ENCODE data around the gene CHRNB2. TPM values are rescaled to one million over a fixed set of nuclear protein-coding genes. Genes with fewer than 3 reads are reported as not detected.

Gene CHRNB2
- total RNA-seq, 1 experiment from 2014 or later = 1.8 TPM

GRCh38 chr1:154590756-154591155 is 23.2 kb downstream of the CHRNB2 start:
- no peaks in the 10 kb centered on the region for H3K79me2 ChIP-seq (ENCODE audit: insufficient read depth, low read length)
- no peaks in the 10 kb centered on the region for H3K9me3 ChIP-seq (ENCODE audit: control insufficient read depth, low read depth, low read length)
- H3K4me2 ChIP-seq (ENCODE audit: insufficient read depth, insufficient read length, low read length) = no peak overlapping the region
- no peak overlapping the region for H3K4ac ChIP-seq (ENCODE audit: low read depth, low read length)
- DNase-seq = no peak
- H3K23ac ChIP-seq (ENCODE audit: insufficient read length, low read depth, low read length) = no peak overlapping the region
- H3K36me3 Mint-ChIP-seq (ENCODE audit: insufficient read depth in 1 of 3, low read depth in 3 of 3) = peaks cover 55 to 94% (median 86%) of the 10 kb centered on the region in 3 experiments; a peak in 6 of 7 replicates
- no peaks in the 10 kb centered on the region for H3K23me2 ChIP-seq (ENCODE audit: insufficient read length, low read depth, low read length, poor library complexity, severe bottlenecking)
- no peak overlapping the region for H3K56ac ChIP-seq (ENCODE audit: insufficient read length, low read depth, low read length)
- H3K4me3 Mint-ChIP-seq = no peak overlapping the region
- H2AFZ ChIP-seq (ENCODE audit: low read length) = no peak overlapping the region
- H2BK120ac ChIP-seq (ENCODE audit: low read depth, low read length, poor library complexity, severe bottlenecking) = no peak overlapping the region
- no peak overlapping the region for H2BK5ac ChIP-seq (ENCODE audit: insufficient read length, low read length)
- no peaks in the 10 kb centered on the region for H3K27me3 ChIP-seq (ENCODE audit: insufficient read depth, low read length)
- H2BK12ac ChIP-seq (ENCODE audit: insufficient read length, low read depth, low read length) = no peak overlapping the region
- no peak overlapping the region for H2BK20ac ChIP-seq (ENCODE audit: low read depth, low read length, poor library complexity, severe bottlenecking)
- no peaks in the 10 kb centered on the region for H3K4me1 Mint-ChIP-seq
- H3K27ac Mint-ChIP-seq = no peak overlapping the region
- no peak overlapping the region for H2AK5ac ChIP-seq (ENCODE audit: insufficient read length, low read length)
- no peak overlapping the region for H3K27ac ChIP-seq (ENCODE audit: insufficient read length, low read depth, low read length)
- no peak for TF ChIP-seq CTCF (conservative IDR thresholded peaks at IDR 0.05)
- no peaks in the 10 kb centered on the region for H3K4me1 ChIP-seq (ENCODE audit: insufficient read depth, low read length)
- H3K14ac ChIP-seq (ENCODE audit: insufficient read depth, low read length) = no peak overlapping the region
- peaks cover 3% of the 10 kb centered on the region for H4K20me1 ChIP-seq (ENCODE audit: control insufficient read depth, insufficient read depth, insufficient read length)
- no peak overlapping the region for H3K18ac ChIP-seq (ENCODE audit: insufficient read length, low read depth, low read length)
- H3K9ac ChIP-seq (ENCODE audit: extremely low read depth, insufficient read length, low read length) = no peak overlapping the region
- H3T11ph ChIP-seq (ENCODE audit: low read length) = no peak overlapping the region
- WGBS (ENCODE audit: extremely low coverage, insufficient read length, low lambda C conversion rate) = no CpG with 5 or more reads among the region's 5 CpGs
- no peak overlapping the region for H4K91ac ChIP-seq (ENCODE audit: insufficient read length, low read depth, low read length)
- no peak overlapping the region for H2BK15ac ChIP-seq (ENCODE audit: low read depth, low read length)
- no peak overlapping the region for H4K8ac ChIP-seq (replicated peaks; ENCODE audit: insufficient read length, low read depth, low read length)
- no peaks in the 10 kb centered on the region for H3K79me1 ChIP-seq (ENCODE audit: insufficient read depth, low read depth, low read length, poor library complexity, severe bottlenecking)
- no peaks in the 10 kb centered on the region; the same call in 1 of the 2 replicates for H3K27me3 Mint-ChIP-seq (ENCODE audit: low read depth)
- no peak overlapping the region for H4K5ac ChIP-seq (ENCODE audit: insufficient read length, low read depth, low read length)
- no peaks in the 10 kb centered on the region for H3K9me3 Mint-ChIP-seq
